Endothelial cell of umbilical vein (primary cell): Measurements from ENCODE around the gene KIR3DL2. TPM values are rescaled to one million over a fixed set of nuclear protein-coding genes. Genes with fewer than 3 reads are reported as not detected.
A peak's percentile ranks its signal among the peaks of the same experiment; 100 is the strongest.

Experiments used
- BruUV-seq: library from RNA; stranded (reverse); fragments of 400-500 nt; replicated peaks from 2 replicates; lab custom pipeline; 2021; lab: Mats Ljungman, UMichigan
- CTCF ChIA-PET: fragments of 300-600, 350-600 bp; sonication (Branson Sonifier 250); formaldehyde crosslinking; loops from one replicate; lab custom pipeline; 2021; ENCODE audit warnings: antibody characterized with exemption, inconsistent platforms; lab: Charles Lee
- POLR2A ChIA-PET: fragments of 300-600, 350-600 bp; sonication (Branson Sonifier 250); formaldehyde crosslinking; loops from one replicate; lab custom pipeline; 2021; ENCODE audit warnings: antibody characterized with exemption, inconsistent platforms; lab: Charles Lee
- DNase-seq: peaks from one replicate; pipeline ENCODE4 v3.0.0-alpha.2; 2011; ENCODE audit warnings: low read depth, low spot score
- FAIRE-seq: peaks from 2 replicates; lab custom pipeline; 2011; peaks lifted over from hg19 to GRCh38; lab: Jason Lieb, UNC
- H2AFZ ChIP-seq: 2 replicates; pipeline ENCODE4 v1.6.0; 2012; ENCODE audit warnings: low read depth, low read length, control low read depth, inconsistent platforms
- H3K27ac ChIP-seq: 2 replicates; pipeline ENCODE4 v1.5.1; 2011; ENCODE audit warnings: low read depth, mild to moderate bottlenecking, control low read depth, low read length, moderate library complexity; ENCODE audit not compliant: insufficient read depth
- H3K27me3 ChIP-seq, 2 experiments: 2 replicates each; pipeline versions ENCODE4 v1.6.0 to v1.6.1; 2011; ENCODE audit warnings: low read length in 2 of 2, mixed read lengths in 1 of 2; ENCODE audit not compliant: control insufficient read depth in 2 of 2, insufficient read depth in 2 of 2
- H3K36me3 ChIP-seq, 2 experiments: 2 replicates in 1 of 2; 3 replicates in 1 of 2; pipeline ENCODE4 v1.5.1; 2011; ENCODE audit warnings: low read length in 2 of 2, mild to moderate bottlenecking in 1 of 2, moderate library complexity in 1 of 2; ENCODE audit not compliant: control insufficient read depth in 2 of 2, insufficient read depth in 2 of 2; ENCODE audit errors: extremely low read depth in 1 of 2
- H3K4me1 ChIP-seq: 3 replicates; pipeline ENCODE4 v1.5.1; 2011; ENCODE audit warnings: mild to moderate bottlenecking, low read length; ENCODE audit not compliant: control insufficient read depth, insufficient read depth; ENCODE audit errors: extremely low read depth
- H3K4me2 ChIP-seq: 2 replicates; pipeline ENCODE4 v1.6.1; 2011; ENCODE audit warnings: low read length, control low read depth, mixed read lengths; ENCODE audit not compliant: insufficient read depth
- H3K4me3 ChIP-seq, 3 experiments: fragments of 200-600 bp in 1 of 3; sonication (generic), shearing (Covaris generic) in 1 of 3; replicated peaks in 1 of 3; 2 replicates each; pipeline ENCODE4 v1.5.1; 2011 to 2016; ENCODE audit warnings: control low read depth in 3 of 3, low read length in 3 of 3, mild to moderate bottlenecking in 2 of 3, inconsistent platforms in 1 of 3, low read depth in 1 of 3, moderate library complexity in 1 of 3; ENCODE audit not compliant: insufficient read depth in 1 of 3
- H3K79me2 ChIP-seq: 2 replicates; pipeline ENCODE4 v1.6.0; 2012; ENCODE audit warnings: low read length, inconsistent platforms; ENCODE audit not compliant: control insufficient read depth, insufficient read depth
- H3K9ac ChIP-seq: replicated peaks from 2 replicates; pipeline ENCODE3; 2011; ENCODE audit warnings: low read length, control low read depth; ENCODE audit not compliant: insufficient read depth; ENCODE audit errors: extremely low read depth
- H3K9me1 ChIP-seq: replicated peaks from 3 replicates; pipeline ENCODE4 v1.6.0; 2011; ENCODE audit warnings: mild to moderate bottlenecking, low read length; ENCODE audit not compliant: control insufficient read depth, insufficient read depth; ENCODE audit errors: extremely low read depth
- H3K9me3 ChIP-seq: replicated peaks from 2 replicates; pipeline ENCODE4 v1.5.1; 2012; ENCODE audit warnings: low read length, inconsistent platforms; ENCODE audit not compliant: control insufficient read depth, insufficient read depth
- H4K20me1 ChIP-seq: replicated peaks from 2 replicates; pipeline ENCODE3; 2011; ENCODE audit warnings: mild to moderate bottlenecking, low read length; ENCODE audit not compliant: control insufficient read depth, insufficient read depth; ENCODE audit errors: extremely low read depth
- CTCF ChIP-seq, 2 donors: IDR thresholded peaks; 1 replicate in 1 of 2; 2 replicates in 1 of 2; pipeline ENCODE4 v1.5.1; 2011; ENCODE audit warnings: low read length in 2 of 2, mild to moderate bottlenecking in 2 of 2, moderate library complexity in 2 of 2, control low read depth in 1 of 2, inconsistent platforms in 1 of 2, low read depth in 1 of 2; ENCODE audit not compliant: insufficient read depth in 1 of 2; ENCODE audit errors: extremely low read depth in 1 of 2
- EZH2 ChIP-seq: IDR thresholded peaks from 2 replicates; pipeline ENCODE4 v1.6.1; 2012; ENCODE audit warnings: borderline replicate concordance, low read depth, mild to moderate bottlenecking, moderate library complexity, low read length, inconsistent platforms; ENCODE audit not compliant: severe bottlenecking
- FOS ChIP-seq: IDR thresholded peaks from 2 replicates; pipeline ENCODE4 v1.6.1; 2011; ENCODE audit warnings: mild to moderate bottlenecking, low read length, moderate library complexity, borderline replicate concordance; ENCODE audit not compliant: insufficient read depth
- GATA2 ChIP-seq: IDR thresholded peaks from 2 replicates; pipeline ENCODE4 v1.7.0; 2011; ENCODE audit warnings: low read depth, mild to moderate bottlenecking, moderate library complexity, mixed read lengths, low read length; ENCODE audit not compliant: insufficient read length, insufficient read depth
- JUN ChIP-seq: IDR thresholded peaks from 2 replicates; pipeline ENCODE4 v1.6.1; 2011; ENCODE audit warnings: borderline replicate concordance, low read depth; ENCODE audit not compliant: insufficient read length, insufficient read depth
- MAX ChIP-seq: IDR thresholded peaks from 2 replicates; pipeline ENCODE4 v1.6.1; 2011; ENCODE audit not compliant: insufficient read depth, insufficient read length
- MYC ChIP-seq: IDR thresholded peaks from one replicate; pipeline ENCODE4 v1.6.1; 2011; ENCODE audit warnings: mild to moderate bottlenecking, low read depth, low read length
- POLR2A ChIP-seq: IDR thresholded peaks from 2 replicates; pipeline ENCODE4 v1.6.1; 2012; ENCODE audit warnings: low read depth, mild to moderate bottlenecking, control low read depth, low read length
- POLR2AphosphoS5 ChIP-seq: IDR thresholded peaks from 2 replicates; pipeline ENCODE4 v1.6.1; 2012; ENCODE audit warnings: low read depth, mild to moderate bottlenecking, control low read depth, low read length, moderate library complexity; ENCODE audit not compliant: insufficient read depth
- dilution Hi-C: fragments of 300-500 bp; cut with MboI; formaldehyde crosslinking; loops from one replicate; pipeline ENCODE4 v1.15.0; 2019; ENCODE audit warnings: low sequenced_read_pairs; ENCODE audit not compliant: extremely low pct_ligation_motif_present
- intact Hi-C: fragments of 100-400 bp; cut with micrococcal nuclease; formaldehyde crosslinking; loops from one replicate; pipeline ENCODE4 v1.10.0; 2022
- polyA plus RNA-seq, 4 experiments: library from polyadenylated mRNA; depleted of rRNA in 3 of 4; stranded (reverse) in 3 of 4; unstranded in 1 of 4; fragments of >200 nt; gene quantifications; 2 replicates each; pipeline versions ENCODE4 v1.2.1 to v1.2.3, GENCODE V29; 2011 to 2012; ENCODE audit warnings: missing spikeins in 1 of 4
- total RNA-seq: library from RNA; stranded (reverse); gene quantifications from 2 replicates; pipeline ENCODE4 v1.2.3, GENCODE V29; 2021

Gene KIR3DL2
- total and polyA plus RNA-seq, 2 donors (not counting 3 experiments of a cell fraction or from before 2014, with no cell fraction given) = not detected

- Histone ChIP-seq H4K20me1 (no peaks in the 10 kb centered on the region), H3K36me3 (no peaks in the 10 kb centered on the region), H2AFZ (no peak overlapping the region), H3K79me2 (no peaks in the 10 kb centered on the region), H3K27ac (no peak overlapping the region), H3K9me3 (no peaks in the 10 kb centered on the region), H3K4me2 (no peak overlapping the region), H3K9me1 (no peaks in the 10 kb centered on the region), H3K4me1 (no peaks in the 10 kb centered on the region), H3K27me3 (no peaks in the 10 kb centered on the region), H3K4me3 (no peak overlapping the region), H3K9ac (no peak overlapping the region)
- FAIRE-seq (no peak), DNase-seq (peak; percentile 9)
- CTCF ChIA-PET = no interaction called here
- BruUV-seq = no TSS peak
- POLR2A ChIA-PET = no interaction called here
- TF ChIP-seq CTCF (IDR thresholded peaks at IDR 0.05; ENCODE audit: extremely low read depth in 1 of 2, insufficient read depth in 1 of 2, low read depth in 1 of 2, low read length in 2 of 2) (no peak), FOS (no peak), POLR2AphosphoS5 (no peak), MYC (no peak), MAX (no peak), GATA2 (no peak), POLR2A (no peak), EZH2 (no peak), JUN (no peak)
- dilution Hi-C loops (no loop called here), intact Hi-C loops (loop anchor here (5.0 kb wide), 1 partner anchor 205 kb away; no protein-coding TSS in a partner anchor)
Measured at GRCh38 chr19:54882758-54883157, 32.5 kb downstream of the KIR3DL2 start.
